Suprapubic skin (tissue), 3 donors: Measurements from ENCODE around the gene CCL27.

Experiments used
- CTCF ChIP-seq, 2 donors: fragments of 200-600 bp in 1 of 2; fragments of 450-650 bp in 1 of 2; sonication (generic) in 1 of 2; IDR thresholded peaks; one replicate each; pipeline ENCODE4 v1.5.1; 2016 to 2019; ENCODE audit warnings: antibody characterized with exemption in 2 of 2, mild to moderate bottlenecking in 1 of 2, moderate library complexity in 1 of 2
- POLR2A ChIP-seq, 2 donors: fragments of 450-650 bp; IDR thresholded peaks; one replicate each; pipeline ENCODE4 v1.6.1; 2017; ENCODE audit warnings: antibody characterized with exemption in 2 of 2, mild to moderate bottlenecking in 2 of 2, moderate library complexity in 2 of 2

- TF ChIP-seq CTCF (IDR thresholded peaks at IDR 0.05), result no peak
- TF ChIP-seq POLR2A (IDR thresholded peaks at IDR 0.05), result no peak
Measured at GRCh38 chr9:34644766-34645314, 17.6 kb downstream of the CCL27 start.
